ENCODE results near the gene WEE1. TPM values are rescaled to one million over a fixed set of nuclear protein-coding genes. Genes with fewer than 3 reads are reported as not detected.

WEE1 gene
- total and polyA plus RNA-seq, 2 donors (not counting 3 experiments of a cell fraction or from before 2014, with no cell fraction given), result 19.2 to 42.8 TPM

DNA sequence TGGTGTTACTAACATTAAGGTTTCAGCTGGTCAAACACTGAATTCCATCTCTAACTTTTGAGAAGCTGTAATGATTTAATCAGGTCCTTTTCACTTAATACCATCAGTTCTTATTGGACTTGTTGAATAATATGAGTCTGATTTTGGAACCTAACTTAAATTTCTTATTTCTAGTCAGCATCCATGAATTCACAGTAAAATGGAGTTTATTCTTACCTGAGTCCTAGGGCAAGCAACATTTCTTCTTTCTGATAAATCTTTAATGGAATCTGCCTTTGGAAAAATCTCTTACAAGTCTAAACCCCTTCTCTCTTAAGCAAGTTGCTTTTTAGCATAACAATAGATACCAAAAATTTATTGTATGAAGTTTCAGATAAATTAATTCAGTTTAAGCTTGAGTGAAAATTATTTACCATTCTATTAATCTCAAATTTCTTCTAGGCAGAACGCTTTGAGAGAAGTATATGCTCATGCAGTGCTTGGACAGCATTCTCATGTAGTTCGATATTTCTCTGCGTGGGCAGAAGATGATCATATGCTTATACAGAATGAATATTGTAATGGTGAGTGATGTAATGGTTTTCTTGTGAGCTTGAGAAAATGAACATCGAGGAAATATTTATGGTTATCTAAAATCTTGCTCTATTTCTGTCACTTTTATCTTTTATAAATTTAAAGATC lies 3.4 kb downstream of the WEE1 start:
- FAIRE-seq (no peak), DNase-seq (ENCODE audit: low read depth, low spot score) (peak; percentile 42)
- Histone ChIP-seq H3K9me3 (replicated peaks; ENCODE audit: control insufficient read depth, insufficient read depth, low read length) (no peaks in the 10 kb centered on the region), H3K27me3 (ENCODE audit: control insufficient read depth in 2 of 2, insufficient read depth in 2 of 2, low read length in 2 of 2) (no peaks in the 10 kb centered on the region), H4K20me1 (replicated peaks; ENCODE audit: control insufficient read depth, extremely low read depth, insufficient read depth, low read length) (peaks cover 3% of the 10 kb centered on the region), H3K4me3 (replicated peaks in 1 of 3; ENCODE audit: insufficient read depth in 1 of 3, low read depth in 1 of 3, low read length in 3 of 3) (peak overlapping the region in 2 of 3 experiments; percentile 60 to 97), H3K79me2 (ENCODE audit: control insufficient read depth, insufficient read depth, low read length) (peaks cover 74% of the 10 kb centered on the region), H3K9me1 (replicated peaks; ENCODE audit: control insufficient read depth, extremely low read depth, insufficient read depth, low read length) (no peaks in the 10 kb centered on the region), H3K4me1 (ENCODE audit: control insufficient read depth, extremely low read depth, insufficient read depth, low read length) (peaks cover 22% of the 10 kb centered on the region), H3K27ac (ENCODE audit: insufficient read depth, low read depth, low read length) (peak overlapping the region; percentile 83), H3K36me3 (ENCODE audit: control insufficient read depth in 2 of 2, extremely low read depth in 1 of 2, insufficient read depth in 2 of 2, low read length in 2 of 2) (peaks cover 0 to 36% of the 10 kb centered on the region in 2 experiments), H3K9ac (replicated peaks; ENCODE audit: extremely low read depth, insufficient read depth, low read length) (peak overlapping the region; percentile 97), H2AFZ (ENCODE audit: low read depth, low read length) (no peak overlapping the region), H3K4me2 (ENCODE audit: insufficient read depth, low read length) (peak overlapping the region; percentile 100)
- CTCF ChIA-PET, result interaction anchor here (0.8 to 6.0 kb wide), 9 partner anchors 11 to 181 kb away, joined by 3 to 62 read pairs (median 5); no protein-coding TSS in a partner anchor
- intact Hi-C loops (cut with micrococcal nuclease) (loop anchor here (10.0 kb wide), 1 partner anchor 278 kb away; no protein-coding TSS in a partner anchor), dilution Hi-C loops (cut with MboI; ENCODE audit: extremely low pct_ligation_motif_present, low sequenced_read_pairs) (no loop called here)
- no TSS peak for BruUV-seq (replicated peaks)
- no peak for TF ChIP-seq JUN (IDR thresholded peaks at IDR 0.05; ENCODE audit: borderline replicate concordance, insufficient read depth, insufficient read length, low read depth)
- no peak for TF ChIP-seq CTCF (IDR thresholded peaks at IDR 0.05; ENCODE audit: extremely low read depth in 1 of 2, insufficient read depth in 1 of 2, low read depth in 1 of 2, low read length in 2 of 2)
- TF ChIP-seq, protein P1, sequence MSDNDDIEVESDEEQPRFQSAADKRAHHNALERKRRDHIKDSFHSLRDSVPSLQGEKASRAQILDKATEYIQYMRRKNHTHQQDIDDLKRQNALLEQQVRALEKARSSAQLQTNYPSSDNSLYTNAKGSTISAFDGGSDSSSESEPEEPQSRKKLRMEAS (IDR thresholded peaks at IDR 0.05; ENCODE audit: insufficient read depth, insufficient read length), result no peak
- TF ChIP-seq POLR2AphosphoS5 (IDR thresholded peaks at IDR 0.05; ENCODE audit: insufficient read depth, low read depth, low read length), result no peak
- no peak for TF ChIP-seq GATA2 (IDR thresholded peaks at IDR 0.05; ENCODE audit: insufficient read depth, insufficient read length, low read depth, low read length)
- no peak for TF ChIP-seq MYC (IDR thresholded peaks at IDR 0.05; ENCODE audit: low read depth, low read length)
- no peak for TF ChIP-seq FOS (IDR thresholded peaks at IDR 0.05; ENCODE audit: borderline replicate concordance, insufficient read depth, low read length)
- no peak for TF ChIP-seq EZH2 (IDR thresholded peaks at IDR 0.05; ENCODE audit: borderline replicate concordance, low read depth, low read length, severe bottlenecking)
- TF ChIP-seq POLR2A (IDR thresholded peaks at IDR 0.05; ENCODE audit: low read depth, low read length), result no peak
- POLR2A ChIA-PET, result interaction anchor here (0.6 kb wide), 1 partner anchor 93 kb away, joined by 8 read pairs; no protein-coding TSS in a partner anchor
